ENCODE measurements around the gene KRT26. TPM values are rescaled to one million over a fixed set of nuclear protein-coding genes. Genes with fewer than 3 reads are reported as not detected.
A peak's percentile ranks its signal among the peaks of the same experiment; 100 is the strongest.

KRT26 gene
- total and polyA plus RNA-seq, 2 donors (not counting 1 experiment from before 2014, with no cell fraction given) = not detected

GRCh38 chr17:40818343-40818732 is 46.3 kb upstream of the KRT26 start:
- intact Hi-C loops (cut with micrococcal nuclease) = loop anchor here (1.0 to 10.0 kb wide), 6 partner anchors 90 to 1364 kb away; partner anchors contain the start of genes CCR7, DNAJC7 and KCNH4
- H3K4me1 ChIP-seq (ENCODE audit: control insufficient read depth in 2 of 2, insufficient read depth in 2 of 2, low read length in 2 of 2) = peaks cover 8 to 13% of the 10 kb centered on the region in 2 donors
- H3K4me3 Mint-ChIP-seq = peak overlapping the region; percentile 89
- H3K27me3 ChIP-seq (replicated peaks in 1 of 4; ENCODE audit: control extremely low read depth in 1 of 4, control insufficient read depth in 3 of 4, insufficient read depth in 4 of 4, low read length in 3 of 4) = peaks cover 0 to 6% (median 1%) of the 10 kb centered on the region in 4 experiments
- peaks cover 6% of the 10 kb centered on the region for H3K9me3 Mint-ChIP-seq (ENCODE audit: insufficient read depth)
- CTCF ChIA-PET = interaction anchor here (0.6 to 2.2 kb wide), 10 partner anchors 15 to 847 kb away, joined by 3 to 8 read pairs (median 4); no protein-coding TSS in a partner anchor
- H3K27ac ChIP-seq (ENCODE audit: low read length in 2 of 2) = peak overlapping the region; percentile 45 to 86
- peaks cover 20% of the 10 kb centered on the region for H3K27me3 Mint-ChIP-seq
- peak overlapping the region; percentile 96 for H2AFZ ChIP-seq (ENCODE audit: insufficient read depth, low read depth, low read length, poor library complexity, severe bottlenecking)
- POLR2A ChIA-PET = interaction anchor here (0.9 to 1.2 kb wide), 3 partner anchors 171 to 848 kb away, joined by 3 to 5 read pairs (median 5); partner anchors contain the start of genes KRTAP16-1 and SMARCE1
- 0% methylated on average over 1 of the region's 7 CpGs for WGBS (ENCODE audit: insufficient coverage)
- H3K27ac Mint-ChIP-seq = peak overlapping the region; percentile 85
- ATAC-seq (ENCODE audit: low read depth) = no peak
- peaks cover 0 to 12% of the 10 kb centered on the region in 2 experiments for H3K36me3 ChIP-seq (replicated peaks in 1 of 2; ENCODE audit: control extremely low read depth in 1 of 2, control insufficient read depth in 1 of 2, extremely low read depth in 1 of 2, insufficient read depth in 2 of 2, low read length in 1 of 2)
- H3K4me1 Mint-ChIP-seq = peaks cover 17% of the 10 kb centered on the region
- H3K9me3 ChIP-seq (ENCODE audit: control extremely low read depth in 1 of 3, control insufficient read depth in 2 of 3, insufficient read depth in 1 of 3, low read length in 2 of 3) = peaks cover 0 to 4% (median 3%) of the 10 kb centered on the region in 3 donors
- no peak for DNase-seq
- TF ChIP-seq EZH2 (IDR thresholded peaks at IDR 0.05; ENCODE audit: borderline replicate concordance, insufficient read depth, low read depth, low read length, poor library complexity, severe bottlenecking) (no peak), CTCF (IDR thresholded peaks at IDR 0.05) (no peak)
- peak overlapping the region; percentile 50 to 95 (median 71) for H3K4me3 ChIP-seq (ENCODE audit: control extremely low read depth in 1 of 5, extremely low read depth in 1 of 5, insufficient read depth in 1 of 5, low read depth in 2 of 5, low read length in 4 of 5)
- no peaks in the 10 kb centered on the region for H4K20me1 ChIP-seq (ENCODE audit: control insufficient read depth, insufficient read depth, low read length, poor library complexity, severe bottlenecking)
- no peaks in the 10 kb centered on the region for H3K79me2 ChIP-seq (ENCODE audit: control insufficient read depth, insufficient read depth, low read length)
- peak overlapping the region; percentile 79 for H3K4me2 ChIP-seq (replicated peaks; ENCODE audit: low read depth, low read length, poor library complexity, severe bottlenecking)
- H3K9ac ChIP-seq (ENCODE audit: low read length) = peak overlapping the region; percentile 91

- Histone ChIP-seq H3K9ac (ENCODE audit: low read length) (no peak overlapping the region), H3K4me2 (replicated peaks; ENCODE audit: low read depth, low read length, poor library complexity, severe bottlenecking) (no peak overlapping the region), H4K20me1 (ENCODE audit: control insufficient read depth, insufficient read depth, low read length, poor library complexity, severe bottlenecking) (no peaks in the 10 kb centered on the region), H3K27me3 (replicated peaks in 1 of 4; ENCODE audit: control extremely low read depth in 1 of 4, control insufficient read depth in 3 of 4, insufficient read depth in 4 of 4, low read length in 3 of 4) (peaks cover 0 to 11% (median 8%) of the 10 kb centered on the region in 4 experiments), H3K4me1 (ENCODE audit: control insufficient read depth in 2 of 2, insufficient read depth in 2 of 2, low read length in 2 of 2) (peaks cover 8 to 13% of the 10 kb centered on the region in 2 donors), H3K9me3 (ENCODE audit: control extremely low read depth in 1 of 3, control insufficient read depth in 2 of 3, insufficient read depth in 1 of 3, low read length in 2 of 3) (peaks cover 0 to 4% (median 3%) of the 10 kb centered on the region in 3 donors), H3K36me3 (replicated peaks in 1 of 2; ENCODE audit: control extremely low read depth in 1 of 2, control insufficient read depth in 1 of 2, extremely low read depth in 1 of 2, insufficient read depth in 2 of 2, low read length in 1 of 2) (peaks cover 0 to 12% of the 10 kb centered on the region in 2 experiments), H2AFZ (ENCODE audit: insufficient read depth, low read depth, low read length, poor library complexity, severe bottlenecking) (no peak overlapping the region), H3K79me2 (ENCODE audit: control insufficient read depth, insufficient read depth, low read length) (no peaks in the 10 kb centered on the region), H3K4me3 (ENCODE audit: control extremely low read depth in 1 of 5, extremely low read depth in 1 of 5, insufficient read depth in 1 of 5, low read depth in 2 of 5, low read length in 4 of 5) (no peak overlapping the region), H3K27ac (ENCODE audit: low read length in 2 of 2) (no peak overlapping the region)
- DNase-seq (no peak), ATAC-seq (ENCODE audit: low read depth) (no peak)
- ChIA-PET POLR2A (no interaction called here), CTCF (interaction anchor here (0.9 to 1.3 kb wide), 2 partner anchors 732 to 846 kb away, joined by 3 to 5 read pairs; no protein-coding TSS in a partner anchor)
- WGBS (ENCODE audit: insufficient coverage) = 98% methylated on average over 4 of the region's 4 CpGs
- intact Hi-C loops (cut with micrococcal nuclease) = loop anchor here (5.0 to 10.0 kb wide), 4 partner anchors 252 to 1365 kb away; partner anchors contain the start of genes CCR7, DNAJC7 and KCNH4
- H3K27ac Mint-ChIP-seq = no peak overlapping the region
- TF ChIP-seq CTCF (IDR thresholded peaks at IDR 0.05) (no peak), EZH2 (IDR thresholded peaks at IDR 0.05; ENCODE audit: borderline replicate concordance, insufficient read depth, low read depth, low read length, poor library complexity, severe bottlenecking) (no peak)
- peaks cover 17% of the 10 kb centered on the region for H3K4me1 Mint-ChIP-seq
- H3K9me3 Mint-ChIP-seq (ENCODE audit: insufficient read depth) = peaks cover 6% of the 10 kb centered on the region
- H3K4me3 Mint-ChIP-seq = peak overlapping the region; percentile 69
- peaks cover 25% of the 10 kb centered on the region for H3K27me3 Mint-ChIP-seq
These were observed 45.2 kb upstream of the KRT26 start for GRCh38 chr17:40817103-40817682.

Measured in B cell (primary cell).